RCC 7860 (cell line): ENCODE results near the gene UBQLN1.
"Not testable (repeated sequence)": the region's sequence is repeated elsewhere in the genome, so short reads cannot be mapped to it uniquely, and the experiment has no call there.

Experiments used
- DNase-seq: peaks from one replicate; pipeline ENCODE4 v3.0.0-alpha.2; 2015; ENCODE audit warnings: low spot score
- FAIRE-seq: peaks from 2 replicates; lab custom pipeline; 2012; peaks lifted over from hg19 to GRCh38; lab: Jason Lieb, UNC

Gene UBQLN1

GRCh38 chr9:83636813-83637212 is 70.9 kb downstream of the UBQLN1 start:
- no peak for DNase-seq
- FAIRE-seq: no peak

GRCh38 chr9:83633676-83634075 is 74.1 kb downstream of the UBQLN1 start:
- FAIRE-seq (peak; percentile 92), DNase-seq (peak; percentile 60)

- peak; percentile 42 for DNase-seq
- FAIRE-seq: no peak
Measured at GRCh38 chr9:83633255-83633654, 74.5 kb downstream of the UBQLN1 start.

GRCh38 chr9:83630938-83631457 is 76.8 kb downstream of the UBQLN1 start:
- FAIRE-seq (no peak), DNase-seq (no peak)

- no peak for FAIRE-seq
- no peak for DNase-seq
Measured at GRCh38 chr9:83629433-83630104, 78.2 kb downstream of the UBQLN1 start.

- DNase-seq (no peak), FAIRE-seq (no peak)
Measured at GRCh38 chr9:83628540-83628939, 79.2 kb downstream of the UBQLN1 start.

- DNase-seq (no peak), FAIRE-seq (no peak)
Measured at GRCh38 chr9:83625178-83625577, 82.6 kb downstream of the UBQLN1 start.

- DNase-seq (no peak), FAIRE-seq (no peak)
Measured at GRCh38 chr9:83623679-83624076, 84.1 kb downstream of the UBQLN1 start.

GRCh38 chr9:83622939-83623678 is 84.6 kb downstream of the UBQLN1 start, which contains the start of gene IDNK:
TSS of gene IDNK (plus strand) at chr9:83623143. CDS start at chr9:83623172, 29 bp downstream.
- DNase-seq (peak; percentile 31), FAIRE-seq (no peak)

GRCh38 chr9:83622433-83622938 is 85.3 kb downstream of the UBQLN1 start:
- FAIRE-seq: no peak
- no peak for DNase-seq

- no peak for FAIRE-seq
Measured at GRCh38 chr9:83620841-83621636, 86.7 kb downstream of the UBQLN1 start.

GRCh38 chr9:83617299-83617698 is 90.5 kb downstream of the UBQLN1 start:
- no peak for FAIRE-seq
- no peak for DNase-seq

More at GRCh38 chr9:83620841-83621636, 86.7 kb downstream of the UBQLN1 start:
- peak; percentile 49 for DNase-seq

GRCh38 chr9:83613298-83613697 is 94.5 kb downstream of the UBQLN1 start:
- FAIRE-seq: not testable (repeated sequence)

More at GRCh38 chr9:83613298-83613697, 94.5 kb downstream of the UBQLN1 start:
- not testable (repeated sequence) for DNase-seq
